Thymus (tissue), 11 donors: ENCODE data around the gene GASK1B. TPM values are rescaled to one million over a fixed set of nuclear protein-coding genes. Genes with fewer than 3 reads are reported as not detected.

Experiments
- DNase-seq, 9 donors: peaks; one replicate each; pipeline ENCODE4 v3.0.0-alpha.2; 2013; ENCODE audit warnings: low spot score in 9 of 9, low read depth in 6 of 9, missing footprints in 1 of 9
- H3K27ac ChIP-seq, 2 donors: one replicate each; pipeline ENCODE4 v1.5.1; 2013; ENCODE audit warnings: control low read depth in 1 of 2, low read depth in 1 of 2, low read length in 1 of 2, mild to moderate bottlenecking in 1 of 2, moderate library complexity in 1 of 2
- H3K27me3 ChIP-seq, 2 donors: one replicate each; pipeline ENCODE4 v1.5.1; 2013; ENCODE audit warnings: low read length in 1 of 2; ENCODE audit not compliant: control insufficient read depth in 2 of 2, insufficient read depth in 1 of 2
- H3K36me3 ChIP-seq, 2 donors: one replicate each; pipeline ENCODE4 v1.5.1; 2013; ENCODE audit warnings: low read length in 1 of 2, mild to moderate bottlenecking in 1 of 2, moderate library complexity in 1 of 2; ENCODE audit not compliant: control insufficient read depth in 2 of 2, insufficient read depth in 2 of 2
- H3K4me1 ChIP-seq, 2 donors: one replicate each; pipeline ENCODE4 v1.5.1; 2013; ENCODE audit warnings: low read length in 2 of 2; ENCODE audit not compliant: control insufficient read depth in 2 of 2, insufficient read depth in 2 of 2
- H3K4me3 ChIP-seq, 2 donors: one replicate each; pipeline ENCODE4 v1.5.1; 2013; ENCODE audit warnings: low read length in 2 of 2, control low read depth in 1 of 2, mild to moderate bottlenecking in 1 of 2
- H3K9me3 ChIP-seq, 2 donors: one replicate each; pipeline ENCODE4 v1.5.1; 2013; ENCODE audit warnings: low read length in 1 of 2, mild to moderate bottlenecking in 1 of 2; ENCODE audit not compliant: control insufficient read depth in 2 of 2, insufficient read depth in 1 of 2
- WGBS: extraction: QIAGEN DNeasy Blood & Tissue Kit; methylation state at CpG from one replicate; pipeline ENCODE4 v1.1.7; 2013; 5-methylcytosine and 5-hydroxymethylcytosine counted together
- polyA plus RNA-seq: library from polyadenylated mRNA; stranded (reverse); fragments of 200-250 nt; gene quantifications from one replicate; pipeline ENCODE4 v1.2.3, GENCODE V29; 2013
- total RNA-seq: library from RNA; stranded (reverse); fragments of 120-200 nt; gene quantifications from one replicate; pipeline ENCODE4 v1.2.4, GENCODE V29; 2013
- donor health status: healthy.

Gene GASK1B
- total and polyA plus RNA-seq, 2 donors: 3.5 to 5.7 TPM

- DNase-seq: no peak
- 95% methylated on average over 3 of the region's 3 CpGs for WGBS
- Histone ChIP-seq H3K9me3 (no peaks in the 10 kb centered on the region), H3K27ac (no peak overlapping the region), H3K27me3 (no peaks in the 10 kb centered on the region), H3K4me1 (no peaks in the 10 kb centered on the region), H3K4me3 (no peak overlapping the region), H3K36me3 (no peaks in the 10 kb centered on the region)
Observed at GRCh38 chr4:158203929-158204328, 31.1 kb upstream of the GASK1B start.

- H3K27ac ChIP-seq: no peak overlapping the region
- no peaks in the 10 kb centered on the region for H3K36me3 ChIP-seq
- no peaks in the 10 kb centered on the region for H3K4me1 ChIP-seq
- WGBS: 75% methylated on average over 2 of the region's 2 CpGs
- H3K4me3 ChIP-seq: no peak overlapping the region
- H3K9me3 ChIP-seq: no peaks in the 10 kb centered on the region
- no peaks in the 10 kb centered on the region for H3K27me3 ChIP-seq
- no peak for DNase-seq
Observed at GRCh38 chr4:158203436-158203835, 30.6 kb upstream of the GASK1B start.

DNA sequence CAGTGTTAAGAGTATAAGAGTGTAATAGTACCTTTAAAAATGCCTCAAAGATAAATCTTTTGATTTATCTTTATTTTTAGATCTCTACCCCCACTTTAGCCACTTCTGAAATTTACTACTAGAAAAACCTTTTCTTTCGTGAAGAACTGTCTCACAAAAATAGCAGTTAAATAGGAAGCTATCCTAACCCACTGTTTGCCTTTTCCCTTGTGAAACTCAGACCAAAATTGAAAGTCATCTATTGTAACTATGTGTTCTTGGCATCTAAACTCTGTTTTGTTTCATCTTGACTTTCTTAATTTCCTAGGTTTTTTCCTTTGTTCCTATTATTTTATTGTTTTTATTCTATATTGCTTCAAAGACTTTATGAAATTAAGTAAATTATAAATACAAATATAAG, 29.7 kb upstream of the GASK1B start:
- WGBS: 14% methylated on average over 1 of the region's 1 CpG
- no peaks in the 10 kb centered on the region for H3K36me3 ChIP-seq
- H3K4me1 ChIP-seq: no peaks in the 10 kb centered on the region
- no peak for DNase-seq
- no peaks in the 10 kb centered on the region for H3K9me3 ChIP-seq
- H3K27ac ChIP-seq: no peak overlapping the region
- H3K4me3 ChIP-seq: no peak overlapping the region
- H3K27me3 ChIP-seq: no peaks in the 10 kb centered on the region

DNA sequence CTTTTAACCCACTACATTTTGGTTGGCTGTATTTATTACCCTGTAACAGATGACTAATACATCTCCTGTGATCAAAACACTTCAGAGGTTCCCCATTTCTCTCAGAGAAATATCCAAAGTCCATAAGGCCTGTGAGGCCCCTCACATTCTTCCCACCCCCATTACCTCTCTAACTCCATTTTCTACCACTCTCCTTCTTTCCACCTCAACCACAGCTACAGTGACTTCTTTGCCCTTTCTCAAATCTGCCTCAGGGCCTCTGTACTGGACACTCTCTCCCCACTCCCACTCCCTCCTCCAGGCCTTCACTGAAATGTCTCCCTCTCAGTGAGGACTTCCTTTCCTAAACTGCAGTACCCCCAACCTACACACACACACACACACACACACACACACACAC, 29.1 kb upstream of the GASK1B start:
- no peak for DNase-seq
- H3K27ac ChIP-seq: no peak overlapping the region

GRCh38 chr4:158201322-158201721, 28.5 kb upstream of the GASK1B start:
- Histone ChIP-seq H3K27me3 (no peaks in the 10 kb centered on the region), H3K36me3 (no peaks in the 10 kb centered on the region), H3K27ac (no peak overlapping the region), H3K4me3 (no peak overlapping the region), H3K4me1 (no peaks in the 10 kb centered on the region), H3K9me3 (no peaks in the 10 kb centered on the region)
- no peak for DNase-seq
- over 99% methylated on average over 4 of the region's 4 CpGs for WGBS

More for the DNA sequence above, 29.1 kb upstream of the GASK1B start:
- Histone ChIP-seq H3K36me3 (no peaks in the 10 kb centered on the region), H3K4me1 (no peaks in the 10 kb centered on the region), H3K4me3 (no peak overlapping the region), H3K9me3 (no peaks in the 10 kb centered on the region), H3K27me3 (no peaks in the 10 kb centered on the region)

DNA sequence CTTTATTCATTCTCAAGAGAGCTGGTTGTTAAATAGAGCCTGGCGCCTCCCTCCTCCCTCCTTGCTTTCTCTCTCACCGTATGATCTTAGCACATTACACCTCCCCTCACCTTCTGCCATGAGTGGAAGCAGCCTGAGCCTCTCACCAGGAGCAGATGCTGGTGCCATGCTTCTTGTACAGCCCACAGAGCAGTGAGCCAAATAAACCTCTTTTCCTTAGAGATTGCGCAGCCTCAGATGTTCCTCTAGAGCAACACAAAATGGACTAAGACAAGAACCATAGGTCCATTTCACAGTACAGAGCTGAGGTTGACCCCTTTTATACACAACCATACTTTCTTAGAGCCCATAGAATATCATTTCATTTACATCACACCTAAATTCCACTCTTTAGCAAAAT, 27.4 kb upstream of the GASK1B start:
- no peaks in the 10 kb centered on the region for H3K4me1 ChIP-seq
- H3K27ac ChIP-seq: no peak overlapping the region
- no peaks in the 10 kb centered on the region for H3K36me3 ChIP-seq
- H3K9me3 ChIP-seq: no peaks in the 10 kb centered on the region
- no peak for DNase-seq
- no peak overlapping the region for H3K4me3 ChIP-seq
- WGBS: 92% methylated on average over 3 of the region's 3 CpGs
- H3K27me3 ChIP-seq: no peaks in the 10 kb centered on the region

GRCh38 chr4:158197194-158197776, 24.5 kb upstream of the GASK1B start:
- Histone ChIP-seq H3K9me3 (no peaks in the 10 kb centered on the region), H3K4me3 (no peak overlapping the region), H3K27ac (no peak overlapping the region), H3K36me3 (no peaks in the 10 kb centered on the region), H3K4me1 (no peaks in the 10 kb centered on the region), H3K27me3 (no peaks in the 10 kb centered on the region)
- no peak for DNase-seq
- 94% methylated on average over 5 of the region's 5 CpGs for WGBS

GRCh38 chr4:158195297-158195696, 22.5 kb upstream of the GASK1B start:
- 97% methylated on average over 1 of the region's 1 CpG for WGBS
- no peak for DNase-seq

GRCh38 chr4:158193171-158193749, 20.4 kb upstream of the GASK1B start:
- no peak overlapping the region for H3K27ac ChIP-seq
- no peaks in the 10 kb centered on the region for H3K4me1 ChIP-seq
- H3K4me3 ChIP-seq: no peak overlapping the region
- WGBS: 33% methylated on average over 3 of the region's 3 CpGs
- H3K27me3 ChIP-seq: no peaks in the 10 kb centered on the region
- no peaks in the 10 kb centered on the region for H3K9me3 ChIP-seq
- H3K36me3 ChIP-seq: no peaks in the 10 kb centered on the region
- DNase-seq: peak in 1 of 9 donors; percentile 34

More at GRCh38 chr4:158195297-158195696, 22.5 kb upstream of the GASK1B start:
- Histone ChIP-seq H3K9me3 (no peaks in the 10 kb centered on the region), H3K27ac (no peak overlapping the region), H3K4me1 (no peaks in the 10 kb centered on the region), H3K4me3 (no peak overlapping the region), H3K27me3 (no peaks in the 10 kb centered on the region), H3K36me3 (no peaks in the 10 kb centered on the region)
